ENCODE data around the gene MAST4. TPM values are rescaled to one million over a fixed set of nuclear protein-coding genes. Genes with fewer than 3 reads are reported as not detected.

Gene MAST4
- total and polyA plus RNA-seq, 2 of the 4 experiments (the other 2 are of a cell fraction): 4.8 to 6.8 TPM

DNA sequence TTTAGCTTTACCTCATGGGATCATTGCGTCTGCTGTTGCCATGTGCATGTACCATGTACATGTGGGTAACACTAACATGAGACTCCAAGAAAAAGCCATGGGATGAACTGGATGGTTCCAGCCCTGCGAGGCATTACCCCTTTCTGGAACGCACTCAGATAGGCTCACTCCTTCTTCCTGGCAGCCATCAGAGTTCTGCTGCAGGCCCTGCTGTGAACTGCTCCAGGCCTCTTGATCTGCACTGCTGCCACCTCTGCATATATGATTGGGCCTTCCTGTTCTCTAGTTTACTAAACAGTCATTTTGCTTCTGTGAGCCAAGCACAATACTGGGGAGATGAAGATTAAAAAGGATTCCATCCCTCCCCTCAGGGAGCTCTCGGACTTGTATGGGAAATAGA lies 379.9 kb downstream of the MAST4 start:
- Histone ChIP-seq H3K4me2 (ENCODE audit: low read depth, low read length) (no peak overlapping the region), H3K4me1 (ENCODE audit: control insufficient read depth, insufficient read depth, low read length) (peaks cover 2% of the 10 kb centered on the region; the same call in 1 of the 2 replicates), H3K18ac (ENCODE audit: low read depth, low read length) (no peak overlapping the region), H3K9me3 (ENCODE audit: control insufficient read depth, insufficient read depth, low read length) (no peaks in the 10 kb centered on the region), H2AK5ac (ENCODE audit: low read depth, low read length) (no peak overlapping the region), H2BK20ac (ENCODE audit: low read depth, low read length) (no peak overlapping the region), H3K14ac (replicated peaks; ENCODE audit: low read depth, low read length) (no peak overlapping the region), H3K4me3 (ENCODE audit: insufficient read depth, low read depth, low read length) (no peak overlapping the region), H4K5ac (ENCODE audit: low read depth, low read length) (no peak overlapping the region), H2AK9ac (replicated peaks; ENCODE audit: low read depth, low read length, poor library complexity) (no peak overlapping the region), H3K36me3 (ENCODE audit: control insufficient read depth, insufficient read depth, low read length) (peaks cover 1% of the 10 kb centered on the region; the same call in 1 of the 2 replicates), H3K56ac (ENCODE audit: extremely low read depth, insufficient read depth, low read length) (no peak overlapping the region), H4K8ac (ENCODE audit: low read depth in 2 of 2, low read length in 2 of 2) (no peak overlapping the region), H3K9ac (ENCODE audit: low read depth, low read length) (no peak overlapping the region), H3K79me1 (ENCODE audit: low read depth in 1 of 2, low read length in 2 of 2) (no peaks in the 10 kb centered on the region), H3K27me3 (ENCODE audit: control insufficient read depth, insufficient read depth, low read length) (no peaks in the 10 kb centered on the region), H2BK120ac (ENCODE audit: low read depth, low read length) (no peak overlapping the region), H3K9me1 (ENCODE audit: insufficient read depth, low read length) (no peaks in the 10 kb centered on the region), H2BK15ac (ENCODE audit: low read depth, low read length) (no peak overlapping the region), H2AFZ (replicated peaks; ENCODE audit: low read length, poor library complexity) (no peak overlapping the region), H3K23ac (ENCODE audit: low read depth, low read length) (no peak overlapping the region), H3K4ac (ENCODE audit: low read depth, low read length) (no peak overlapping the region), H2BK5ac (ENCODE audit: low read depth, low read length, poor library complexity, severe bottlenecking) (no peak overlapping the region), H4K91ac (ENCODE audit: insufficient read depth, low read depth, low read length) (no peak overlapping the region), H4K20me1 (ENCODE audit: insufficient read depth, low read length) (no peaks in the 10 kb centered on the region), H3K27ac (ENCODE audit: insufficient read depth, low read length) (no peak overlapping the region)
- intact Hi-C loops (cut with micrococcal nuclease) (no loop called here), dilution Hi-C loops (cut with HindIII; ENCODE audit: low sequenced_read_pairs, unreplicated experiment) (no loop called here), in situ Hi-C loops (cut with MboI; ENCODE audit: low sequenced_read_pairs) (no loop called here)
- ATAC-seq (ENCODE audit: low read depth) (no peak), DNase-seq (no peak)
- ChIA-PET POLR2A (ENCODE audit: unreplicated experiment) (no interaction called here), CTCF (interaction anchor here (1.0 kb wide), 1 partner anchor 11 kb away, joined by 3 read pairs; no protein-coding TSS in a partner anchor)
- WGBS, 2 experiments (ENCODE audit: extremely low coverage in 2 of 2, insufficient read length in 1 of 2): 100% methylated on average over 2 of the region's 4 CpGs; no CpG with 5 or more reads in 1 of the 2 experiments
- BruUV-seq (replicated peaks): no TSS peak
- TF ChIP-seq USF2 (IDR thresholded peaks at IDR 0.05; ENCODE audit: low read depth, low read length) (no peak), RAD21 (IDR thresholded peaks at IDR 0.05; ENCODE audit: low read length) (no peak), CHD1 (IDR thresholded peaks at IDR 0.05; ENCODE audit: low read depth, low read length) (no peak), NFE2L2 (IDR thresholded peaks at IDR 0.05; ENCODE audit: low read depth, low read length) (no peak), MAZ (IDR thresholded peaks at IDR 0.05; ENCODE audit: borderline replicate concordance, low read depth, low read length) (no peak), SMC3 (IDR thresholded peaks at IDR 0.05; ENCODE audit: low read depth, low read length) (no peak), RCOR1 (IDR thresholded peaks at IDR 0.05; ENCODE audit: insufficient replicate concordance, low read length) (no peak), POLR2A (IDR thresholded peaks at IDR 0.05; ENCODE audit: low read depth, low read length) (no peak), BHLHE40 (IDR thresholded peaks at IDR 0.05; ENCODE audit: low read depth, low read length) (no peak), MAFK (IDR thresholded peaks at IDR 0.05; ENCODE audit: low read depth, low read length) (no peak), CEBPB (IDR thresholded peaks at IDR 0.05; ENCODE audit: low read depth, low read length) (no peak), MXI1 (IDR thresholded peaks at IDR 0.05; ENCODE audit: borderline replicate concordance, low read depth, low read length) (no peak)
- TF ChIP-seq, protein P1, sequence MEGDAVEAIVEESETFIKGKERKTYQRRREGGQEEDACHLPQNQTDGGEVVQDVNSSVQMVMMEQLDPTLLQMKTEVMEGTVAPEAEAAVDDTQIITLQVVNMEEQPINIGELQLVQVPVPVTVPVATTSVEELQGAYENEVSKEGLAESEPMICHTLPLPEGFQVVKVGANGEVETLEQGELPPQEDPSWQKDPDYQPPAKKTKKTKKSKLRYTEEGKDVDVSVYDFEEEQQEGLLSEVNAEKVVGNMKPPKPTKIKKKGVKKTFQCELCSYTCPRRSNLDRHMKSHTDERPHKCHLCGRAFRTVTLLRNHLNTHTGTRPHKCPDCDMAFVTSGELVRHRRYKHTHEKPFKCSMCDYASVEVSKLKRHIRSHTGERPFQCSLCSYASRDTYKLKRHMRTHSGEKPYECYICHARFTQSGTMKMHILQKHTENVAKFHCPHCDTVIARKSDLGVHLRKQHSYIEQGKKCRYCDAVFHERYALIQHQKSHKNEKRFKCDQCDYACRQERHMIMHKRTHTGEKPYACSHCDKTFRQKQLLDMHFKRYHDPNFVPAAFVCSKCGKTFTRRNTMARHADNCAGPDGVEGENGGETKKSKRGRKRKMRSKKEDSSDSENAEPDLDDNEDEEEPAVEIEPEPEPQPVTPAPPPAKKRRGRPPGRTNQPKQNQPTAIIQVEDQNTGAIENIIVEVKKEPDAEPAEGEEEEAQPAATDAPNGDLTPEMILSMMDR (conservative IDR thresholded peaks at IDR 0.05; ENCODE audit: low read depth, low read length): no peak
- TF ChIP-seq, protein P2, sequence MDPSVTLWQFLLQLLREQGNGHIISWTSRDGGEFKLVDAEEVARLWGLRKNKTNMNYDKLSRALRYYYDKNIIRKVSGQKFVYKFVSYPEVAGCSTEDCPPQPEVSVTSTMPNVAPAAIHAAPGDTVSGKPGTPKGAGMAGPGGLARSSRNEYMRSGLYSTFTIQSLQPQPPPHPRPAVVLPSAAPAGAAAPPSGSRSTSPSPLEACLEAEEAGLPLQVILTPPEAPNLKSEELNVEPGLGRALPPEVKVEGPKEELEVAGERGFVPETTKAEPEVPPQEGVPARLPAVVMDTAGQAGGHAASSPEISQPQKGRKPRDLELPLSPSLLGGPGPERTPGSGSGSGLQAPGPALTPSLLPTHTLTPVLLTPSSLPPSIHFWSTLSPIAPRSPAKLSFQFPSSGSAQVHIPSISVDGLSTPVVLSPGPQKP (IDR thresholded peaks at IDR 0.05; ENCODE audit: borderline replicate concordance, low read depth, low read length): no peak

Data from IMR-90 (cell line).